ENCODE data around the gene JADE2.

Gene JADE2

GRCh38 chr5:134571693-134572405 is 46.4 kb downstream of the JADE2 start:
- DNase-seq: no peak

- no peak for DNase-seq
Measured at GRCh38 chr5:134572811-134573210, 47.3 kb downstream of the JADE2 start.

GRCh38 chr5:134574521-134574920 is 49.1 kb downstream of the JADE2 start:
- no peak for DNase-seq

GRCh38 chr5:134575316-134575715 is 49.8 kb downstream of the JADE2 start:
- DNase-seq: no peak

- no peak for DNase-seq
Measured at GRCh38 chr5:134576386-134577021, 51.0 kb downstream of the JADE2 start.

GRCh38 chr5:134577022-134577795 is 51.7 kb downstream of the JADE2 start:
- no peak for DNase-seq

GRCh38 chr5:134577796-134578577 is 52.5 kb downstream of the JADE2 start:
- DNase-seq: peak; percentile 71

GRCh38 chr5:134578578-134579283 is 53.3 kb downstream of the JADE2 start:
- no peak for DNase-seq

- DNase-seq: no peak
Measured at GRCh38 chr5:134579284-134579771, 53.9 kb downstream of the JADE2 start.

GRCh38 chr5:134580001-134580460 is 54.6 kb downstream of the JADE2 start:
- no peak for DNase-seq

GRCh38 chr5:134581241-134581981 is 55.9 kb downstream of the JADE2 start:
- DNase-seq: no peak

GRCh38 chr5:134582281-134582680 is 56.8 kb downstream of the JADE2 start:
- no peak for DNase-seq

- no peak for DNase-seq
Measured at GRCh38 chr5:134582941-134583340, 57.5 kb downstream of the JADE2 start.

GRCh38 chr5:134583766-134584165 is 58.3 kb downstream of the JADE2 start:
- no peak for DNase-seq

GRCh38 chr5:134584662-134585061 is 59.2 kb downstream of the JADE2 start:
- no peak for DNase-seq

- DNase-seq: no peak
Measured at GRCh38 chr5:134585966-134586365, 60.5 kb downstream of the JADE2 start.

GRCh38 chr5:134586866-134587524 is 61.5 kb downstream of the JADE2 start:
- peak; percentile 55 for DNase-seq

- no peak for DNase-seq
Measured at GRCh38 chr5:134590992-134591659, 65.7 kb downstream of the JADE2 start.

GRCh38 chr5:134592141-134592746 is 66.8 kb downstream of the JADE2 start:
- DNase-seq: no peak

GRCh38 chr5:134594336-134594735 is 68.9 kb downstream of the JADE2 start:
- no peak for DNase-seq

All from left hindlimb (tissue), 1 donor.